PC-3 (cell line): ENCODE results near the gene MICALL2. TPM values are rescaled to one million over a fixed set of nuclear protein-coding genes. Genes with fewer than 3 reads are reported as not detected.

ENCODE experiments used
- ATAC-seq: fragments of 200-7000 bp; cut with Tn5 transposase; 2 replicates; pipeline ENCODE4 v1.9.1; 2020; ENCODE audit warnings: mild to moderate bottlenecking, moderate library complexity
- BruUV-seq: library from RNA; stranded (reverse); fragments of 400-500 nt; replicated peaks from 2 replicates; lab custom pipeline; 2021; lab: Mats Ljungman, UMichigan
- CTCF ChIA-PET: fragments of 300-600 bp; sonication (Branson Sonifier 250); formaldehyde crosslinking; loops from one replicate; lab custom pipeline; 2022; ENCODE audit warnings: antibody characterized with exemption; lab: Charles Lee
- POLR2A ChIA-PET: fragments of 300-600 bp; sonication (Branson Sonifier 250); formaldehyde crosslinking; loops from one replicate; lab custom pipeline; 2022; ENCODE audit warnings: antibody characterized with exemption; ENCODE audit not compliant: unreplicated experiment; lab: Charles Lee
- DNase-seq: peaks from one replicate; pipeline ENCODE4 v3.0.0-alpha.2; 2015
- H2AFZ ChIP-seq: fragments of 300-600 bp; sonication (generic); 2 replicates; pipeline ENCODE4 v1.6.0; 2016; ENCODE audit warnings: antibody characterized with exemption, low read length
- H3F3A ChIP-seq: fragments of 300-600 bp; sonication (generic); one replicate; pipeline ENCODE4 v1.6.0; 2017; ENCODE audit warnings: antibody characterized with exemption, low read length, control low read depth, mild to moderate bottlenecking; ENCODE audit not compliant: unreplicated experiment
- H3K27ac ChIP-seq: fragments of 300-600 bp; sonication (generic); 2 replicates; pipeline ENCODE4 v1.5.1; 2016; ENCODE audit warnings: mild to moderate bottlenecking, low read length
- H3K27me3 ChIP-seq: fragments of 300-600 bp; sonication (generic); 2 replicates; pipeline ENCODE4 v1.6.1; 2016; ENCODE audit warnings: low read length, mixed read lengths
- H3K36me3 ChIP-seq: fragments of 300-600 bp; sonication (generic); 2 replicates; pipeline ENCODE4 v1.6.1; 2016; ENCODE audit warnings: low read depth, mixed run types, low read length, mixed read lengths
- H3K4me1 ChIP-seq: fragments of 300-600 bp; sonication (generic); 2 replicates; pipeline ENCODE4 v1.5.1; 2016; ENCODE audit warnings: low read length; ENCODE audit not compliant: insufficient read depth
- H3K4me2 ChIP-seq: fragments of 300-600 bp; sonication (generic); 2 replicates; pipeline ENCODE4 v1.6.0; 2016; ENCODE audit warnings: low read length
- H3K4me3 ChIP-seq: fragments of 300-600 bp; sonication (generic); 2 replicates; pipeline ENCODE4 v1.5.1; 2016; ENCODE audit warnings: mild to moderate bottlenecking, low read length, mixed read lengths
- H3K79me2 ChIP-seq: fragments of 300-600 bp; sonication (generic); 2 replicates; pipeline ENCODE4 v1.6.1; 2017; ENCODE audit warnings: low read length, mixed read lengths
- H3K9ac ChIP-seq: fragments of 300-600 bp; sonication (generic); 2 replicates; pipeline ENCODE4 v1.6.0; 2016; ENCODE audit warnings: mild to moderate bottlenecking, low read length
- H3K9me2 ChIP-seq: fragments of 300-600 bp; sonication (generic); replicated peaks from 2 replicates; pipeline ENCODE4 v1.6.1; 2016; ENCODE audit warnings: mixed run types, low read length, mixed read lengths
- H3K9me3 ChIP-seq: fragments of 300-600 bp; sonication (generic); 2 replicates; pipeline ENCODE4 v1.6.1; 2016; ENCODE audit warnings: low read length, mixed read lengths
- H4K20me1 ChIP-seq: fragments of 300-600 bp; sonication (generic); 2 replicates; pipeline ENCODE4 v1.6.1; 2016; ENCODE audit warnings: low read length, mixed read lengths
- EZH2 ChIP-seq: fragments of 300-600 bp; sonication (generic); IDR thresholded peaks from one replicate; pipeline ENCODE4 v1.6.1; 2017; ENCODE audit warnings: antibody characterized with exemption, mild to moderate bottlenecking, low read length; ENCODE audit not compliant: unreplicated experiment
- EZH2phosphoT487 ChIP-seq: fragments of 300-600 bp; sonication (generic); IDR thresholded peaks from 2 replicates; pipeline ENCODE4 v1.6.1; 2018; ENCODE audit warnings: mild to moderate bottlenecking, antibody characterized with exemption, low read length, borderline replicate concordance
- intact Hi-C: fragments of 100-400 bp; cut with micrococcal nuclease; formaldehyde crosslinking; loops from 2 replicates; pipeline ENCODE4 v1.9.0; 2023
- total RNA-seq: library from RNA; depleted of rRNA; stranded (reverse); fragments of >200 nt; gene quantifications from 2 replicates; pipeline ENCODE4 v1.2.3, GENCODE V29; 2014
- TF ChIP-seq, protein P1 (sequence below): fragments of 300-600 bp; sonication (generic); conservative IDR thresholded peaks from 2 replicates; pipeline ENCODE4 v1.5.1; 2017; ENCODE audit warnings: antibody characterized with exemption, low read depth, mild to moderate bottlenecking, low read length

Gene MICALL2
- total RNA-seq, 1 experiment from 2014 or later = 52.8 TPM

DNA sequence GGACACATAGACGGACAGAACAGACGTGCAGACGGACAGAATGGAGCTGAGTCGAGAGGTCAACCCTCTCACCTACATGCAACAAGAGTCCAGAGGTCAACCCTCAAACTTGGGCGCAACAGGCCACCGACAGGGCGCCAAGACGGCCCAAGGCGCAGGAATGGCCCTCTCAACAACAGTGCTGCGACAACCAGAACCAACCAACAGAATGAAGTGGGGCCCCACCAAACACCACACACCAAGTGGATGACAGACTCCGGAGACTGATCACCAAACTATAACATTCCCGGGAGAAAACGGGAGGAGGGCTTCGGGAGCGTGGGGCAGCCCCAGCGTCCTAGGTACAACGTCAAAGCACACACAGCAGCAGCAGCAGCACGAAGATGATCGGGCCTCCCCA lies 31.6 kb upstream of the MICALL2 start:
- Histone ChIP-seq H3K9me3 (no peaks in the 10 kb centered on the region), H2AFZ (no peak overlapping the region), H4K20me1 (no peaks in the 10 kb centered on the region), H3K4me1 (no peaks in the 10 kb centered on the region), H3K27me3 (no peaks in the 10 kb centered on the region), H3K9ac (no peak overlapping the region), H3K9me2 (no peaks in the 10 kb centered on the region), H3K79me2 (no peaks in the 10 kb centered on the region), H3K4me3 (no peak overlapping the region), H3K27ac (no peak overlapping the region), H3K36me3 (peaks cover 4% of the 10 kb centered on the region; the same call in 1 of the 2 replicates), H3F3A (no peaks in the 10 kb centered on the region), H3K4me2 (no peak overlapping the region)
- intact Hi-C loops = no loop called here
- ChIA-PET POLR2A (no interaction called here), CTCF (no interaction called here)
- ATAC-seq = no peak
- TF ChIP-seq EZH2phosphoT487 (no peak), EZH2 (no peak)
- TF ChIP-seq, protein P1, sequence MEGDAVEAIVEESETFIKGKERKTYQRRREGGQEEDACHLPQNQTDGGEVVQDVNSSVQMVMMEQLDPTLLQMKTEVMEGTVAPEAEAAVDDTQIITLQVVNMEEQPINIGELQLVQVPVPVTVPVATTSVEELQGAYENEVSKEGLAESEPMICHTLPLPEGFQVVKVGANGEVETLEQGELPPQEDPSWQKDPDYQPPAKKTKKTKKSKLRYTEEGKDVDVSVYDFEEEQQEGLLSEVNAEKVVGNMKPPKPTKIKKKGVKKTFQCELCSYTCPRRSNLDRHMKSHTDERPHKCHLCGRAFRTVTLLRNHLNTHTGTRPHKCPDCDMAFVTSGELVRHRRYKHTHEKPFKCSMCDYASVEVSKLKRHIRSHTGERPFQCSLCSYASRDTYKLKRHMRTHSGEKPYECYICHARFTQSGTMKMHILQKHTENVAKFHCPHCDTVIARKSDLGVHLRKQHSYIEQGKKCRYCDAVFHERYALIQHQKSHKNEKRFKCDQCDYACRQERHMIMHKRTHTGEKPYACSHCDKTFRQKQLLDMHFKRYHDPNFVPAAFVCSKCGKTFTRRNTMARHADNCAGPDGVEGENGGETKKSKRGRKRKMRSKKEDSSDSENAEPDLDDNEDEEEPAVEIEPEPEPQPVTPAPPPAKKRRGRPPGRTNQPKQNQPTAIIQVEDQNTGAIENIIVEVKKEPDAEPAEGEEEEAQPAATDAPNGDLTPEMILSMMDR = no peak
- no TSS peak for BruUV-seq
- DNase-seq = no peak

DNA sequence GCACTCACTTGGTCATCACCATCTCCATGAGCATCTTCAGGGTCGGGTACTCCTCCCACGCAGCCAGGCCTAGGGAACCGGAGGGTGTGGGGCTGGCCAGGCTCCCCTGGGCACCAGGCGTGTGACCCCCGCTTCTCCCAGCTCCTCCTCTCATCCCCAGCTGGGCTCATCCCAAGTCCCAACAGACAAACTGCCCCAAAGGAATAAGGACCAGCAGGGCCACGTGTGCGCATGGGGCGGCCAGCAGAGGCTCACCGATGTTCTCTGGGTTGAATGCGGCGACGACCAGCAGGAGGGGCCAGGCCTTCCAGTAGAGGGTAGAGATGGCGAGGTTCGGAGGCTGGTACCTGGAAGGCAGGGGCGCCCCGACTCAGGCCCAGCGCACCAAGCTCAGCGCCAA lies 30.1 kb upstream of the MICALL2 start:
- Histone ChIP-seq H3K4me3 (no peak overlapping the region), H3K4me2 (no peak overlapping the region), H3F3A (no peaks in the 10 kb centered on the region), H3K27ac (no peak overlapping the region), H3K9me2 (no peaks in the 10 kb centered on the region), H3K4me1 (no peaks in the 10 kb centered on the region), H3K27me3 (no peaks in the 10 kb centered on the region), H3K9ac (no peak overlapping the region), H3K79me2 (no peaks in the 10 kb centered on the region), H3K9me3 (no peaks in the 10 kb centered on the region), H2AFZ (no peak overlapping the region), H3K36me3 (peaks cover 4% of the 10 kb centered on the region; the same call in 1 of the 2 replicates), H4K20me1 (no peaks in the 10 kb centered on the region)
- ATAC-seq = no peak
- POLR2A ChIA-PET = no interaction called here
- TF ChIP-seq EZH2phosphoT487 = no peak
- TF ChIP-seq, protein P1 = no peak
- TF ChIP-seq EZH2 = no peak
- intact Hi-C loops = no loop called here
- CTCF ChIA-PET = no interaction called here
- no TSS peak for BruUV-seq
- no peak for DNase-seq

- H4K20me1 ChIP-seq = no peaks in the 10 kb centered on the region
- H3K9ac ChIP-seq = no peak overlapping the region
- no peaks in the 10 kb centered on the region for H3F3A ChIP-seq
- ATAC-seq (no peak), DNase-seq (no peak)
- no peak for TF ChIP-seq EZH2phosphoT487
- TF ChIP-seq EZH2 = no peak
- TF ChIP-seq, protein P1 = no peak
- no peak overlapping the region for H3K27ac ChIP-seq
- no TSS peak for BruUV-seq
- H3K9me3 ChIP-seq = no peaks in the 10 kb centered on the region
- intact Hi-C loops = no loop called here
- H3K9me2 ChIP-seq = no peaks in the 10 kb centered on the region
- H3K4me3 ChIP-seq = no peak overlapping the region
- no peak overlapping the region for H3K4me2 ChIP-seq
- CTCF ChIA-PET = no interaction called here
- no peak overlapping the region for H2AFZ ChIP-seq
- H3K36me3 ChIP-seq = peaks cover 8% of the 10 kb centered on the region; the same call in 1 of the 2 replicates
- POLR2A ChIA-PET = no interaction called here
- H3K4me1 ChIP-seq = no peaks in the 10 kb centered on the region
- no peaks in the 10 kb centered on the region for H3K27me3 ChIP-seq
- no peaks in the 10 kb centered on the region for H3K79me2 ChIP-seq
Measured at GRCh38 chr7:1488016-1488415, 28.7 kb upstream of the MICALL2 start.
